Measurements from ENCODE around the gene RNU6-9. TPM values are rescaled to one million over a fixed set of nuclear protein-coding genes. Genes with fewer than 3 reads are reported as not detected.
A peak's percentile ranks its signal among the peaks of the same experiment; 100 is the strongest.

The RNU6-9 gene
- total RNA-seq, 2 donors from 2014 or later = not detected

DNA sequence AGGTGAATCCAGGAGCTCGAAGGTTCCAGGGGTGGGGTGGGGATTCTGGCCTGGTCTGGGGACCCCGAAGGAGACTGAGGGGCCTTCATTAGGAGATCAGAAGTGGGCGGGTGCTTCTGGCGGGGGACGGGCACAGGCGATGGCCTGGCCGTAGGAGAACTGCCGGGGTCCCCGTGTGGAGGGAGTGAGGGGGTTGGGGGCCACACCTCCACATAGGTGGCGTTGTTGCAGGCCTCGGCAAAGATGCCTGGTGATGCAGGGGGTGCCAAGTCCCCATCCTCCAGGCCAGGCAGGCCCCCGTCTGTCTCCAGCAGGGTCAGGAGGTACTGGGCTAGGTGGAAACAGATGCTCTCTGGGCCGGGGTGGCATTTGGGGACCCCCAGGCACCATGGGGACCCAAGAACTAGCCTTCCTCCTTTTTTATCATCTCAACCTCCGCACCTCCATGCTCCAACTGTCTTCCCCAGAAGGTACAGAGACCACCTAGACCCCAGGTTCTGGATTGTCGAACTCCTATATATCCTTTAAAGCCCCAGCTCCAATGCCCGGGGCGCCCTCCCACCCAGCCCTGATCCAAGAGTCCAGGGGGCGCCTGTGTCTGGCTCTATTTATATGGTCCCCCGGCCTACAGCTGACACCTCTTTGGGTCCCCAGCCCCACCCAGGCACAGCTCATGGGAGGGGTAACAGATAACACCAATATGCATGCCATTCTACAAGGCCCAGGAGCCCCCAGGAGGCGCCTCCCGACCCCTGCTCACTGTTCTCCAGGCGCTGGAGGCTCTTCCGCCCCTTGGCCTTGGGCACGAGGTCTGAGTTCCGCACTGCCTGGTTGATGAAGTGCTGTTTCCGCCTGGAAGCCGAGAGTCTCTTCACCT is 8.2 kb downstream of the RNU6-9 start:
- Mint-ChIP-seq H3K4me3 (no peak overlapping the region), H3K27me3 (no peaks in the 10 kb centered on the region), H3K36me3 (ENCODE audit: low read depth) (no peaks in the 10 kb centered on the region), H3K27ac (no peak overlapping the region), H3K4me1 (peaks cover 11% of the 10 kb centered on the region)
- no peaks in the 10 kb centered on the region for H3K9me3 ChIP-seq (ENCODE audit: control insufficient read depth, low read length, poor library complexity, severe bottlenecking)
- DNase-seq (no peak), ATAC-seq (no peak)

DNA sequence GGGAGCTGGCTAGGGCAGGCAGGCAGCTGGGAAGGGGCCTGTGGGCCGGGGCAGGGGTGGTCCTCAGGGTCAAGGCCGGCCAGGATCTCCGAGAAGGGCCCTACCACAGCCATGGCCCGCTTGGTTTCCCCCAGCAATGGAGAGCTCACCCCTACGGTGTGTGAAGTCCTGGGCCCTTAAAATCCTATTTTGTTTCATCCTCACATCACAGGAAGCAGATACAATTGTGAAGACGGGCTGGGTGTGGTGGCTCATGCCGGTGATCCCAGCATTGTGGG is 8.7 kb downstream of the RNU6-9 start:
- peaks cover 16% of the 10 kb centered on the region for H3K4me1 Mint-ChIP-seq
- H3K36me3 Mint-ChIP-seq (ENCODE audit: low read depth) = no peaks in the 10 kb centered on the region
- no peak overlapping the region for H3K4me3 Mint-ChIP-seq

DNA sequence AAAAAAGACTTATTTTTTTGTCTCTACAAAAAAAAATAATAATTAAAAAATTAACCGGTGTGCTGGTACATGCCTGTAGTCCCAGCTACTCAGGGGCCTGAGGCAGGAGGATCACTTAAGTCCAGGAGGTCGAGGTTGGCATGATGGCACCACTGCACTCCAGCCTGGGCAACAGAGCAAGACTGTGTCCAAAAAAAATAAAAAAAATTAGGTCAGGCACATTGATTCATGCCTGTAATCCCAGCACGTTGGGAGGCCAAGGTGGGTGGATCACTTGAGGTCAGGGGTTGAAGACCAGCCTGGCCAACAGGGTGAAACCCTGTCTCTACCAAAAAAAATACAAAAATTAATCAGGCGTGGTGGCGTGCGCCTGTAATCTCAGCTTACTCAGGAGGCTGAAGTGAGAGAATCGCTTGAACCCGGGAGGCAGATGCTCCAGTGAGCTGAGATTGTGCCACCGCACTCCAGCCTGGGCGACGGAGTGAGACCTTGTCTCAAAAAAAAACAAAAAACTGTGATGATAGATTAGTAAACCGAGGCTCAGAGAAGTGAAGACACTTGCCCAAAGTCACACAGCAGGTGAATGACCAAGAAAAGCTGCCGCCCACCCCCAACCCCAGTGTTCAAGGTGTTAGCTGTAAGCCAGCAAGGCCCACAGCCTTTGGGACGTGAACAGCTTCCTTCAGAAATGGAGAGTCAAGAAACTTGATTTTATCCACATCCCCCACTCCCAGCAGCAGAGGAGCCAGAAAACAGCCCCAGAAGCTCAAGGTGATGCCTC is 9.4 kb downstream of the RNU6-9 start:
- no peak overlapping the region for H3K27ac Mint-ChIP-seq
- peaks cover 19% of the 10 kb centered on the region for H3K4me1 Mint-ChIP-seq
- H3K36me3 Mint-ChIP-seq (ENCODE audit: low read depth) = no peaks in the 10 kb centered on the region
- H3K9me3 ChIP-seq (ENCODE audit: control insufficient read depth, low read length, poor library complexity, severe bottlenecking) = no peaks in the 10 kb centered on the region
- H3K27me3 Mint-ChIP-seq = no peaks in the 10 kb centered on the region
- H3K4me3 Mint-ChIP-seq = no peak overlapping the region
- ATAC-seq = no peak
- DNase-seq = no peak

More for the DNA sequence above, 8.7 kb downstream of the RNU6-9 start:
- DNase-seq (no peak), ATAC-seq (no peak)
- no peaks in the 10 kb centered on the region for H3K27me3 Mint-ChIP-seq
- H3K9me3 ChIP-seq (ENCODE audit: control insufficient read depth, low read length, poor library complexity, severe bottlenecking) = no peaks in the 10 kb centered on the region
- H3K27ac Mint-ChIP-seq = no peak overlapping the region

DNA sequence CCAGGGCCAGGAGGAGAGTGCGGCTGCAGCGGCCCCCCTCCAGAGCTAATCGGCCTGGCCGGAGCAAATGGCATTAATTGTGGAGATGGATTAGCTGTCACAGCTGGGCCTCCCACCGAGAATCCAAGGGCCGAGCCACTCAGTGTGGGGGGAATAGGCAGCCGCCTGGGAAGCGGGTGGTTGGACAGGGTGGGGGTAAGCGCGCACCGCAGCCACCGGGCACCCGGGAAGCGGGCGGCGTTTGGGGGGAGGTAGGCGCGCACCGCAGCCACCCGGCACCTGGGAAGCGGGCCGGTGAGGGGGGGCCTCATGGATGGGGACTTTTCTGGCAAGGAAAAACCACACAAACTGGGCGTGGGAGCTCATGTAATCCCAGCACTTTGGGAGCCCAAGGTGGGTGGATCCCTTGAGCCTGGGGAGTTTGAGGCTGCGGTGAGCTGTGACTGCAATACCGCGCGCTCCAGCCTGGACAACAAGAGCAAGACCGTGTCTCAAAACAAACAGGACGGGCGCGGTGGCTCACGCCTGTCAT is 10.0 kb downstream of the RNU6-9 start:
- H3K4me1 Mint-ChIP-seq = peaks cover 23% of the 10 kb centered on the region
- H3K9me3 ChIP-seq (ENCODE audit: control insufficient read depth, low read length, poor library complexity, severe bottlenecking) = no peaks in the 10 kb centered on the region
- ATAC-seq (no peak), DNase-seq (no peak)
- H3K27ac Mint-ChIP-seq = no peak overlapping the region
- no peak overlapping the region for H3K4me3 Mint-ChIP-seq
- no peaks in the 10 kb centered on the region for H3K36me3 Mint-ChIP-seq (ENCODE audit: low read depth)
- no peaks in the 10 kb centered on the region for H3K27me3 Mint-ChIP-seq

DNA sequence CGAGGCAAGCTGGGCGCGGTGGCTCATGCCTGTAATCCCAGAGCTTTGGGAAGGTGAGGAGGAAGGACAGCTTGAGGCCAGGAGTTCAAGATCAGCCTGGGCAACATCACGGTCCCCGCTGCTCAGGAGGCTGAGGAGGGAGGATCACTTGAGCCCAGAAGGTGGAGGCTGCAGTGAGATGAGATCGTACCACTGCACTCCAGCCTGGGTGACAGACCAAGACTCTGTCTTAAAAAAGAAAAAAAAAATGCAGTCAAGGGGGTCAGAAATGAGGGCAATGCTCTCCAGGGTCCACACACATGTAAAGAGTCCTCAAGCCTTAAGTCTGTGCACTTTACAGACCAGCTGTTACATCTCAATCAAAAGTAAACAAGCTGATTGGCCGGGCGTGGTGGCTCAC is 11.3 kb downstream of the RNU6-9 start:
- ATAC-seq (no peak), DNase-seq (no peak)
- H3K27ac Mint-ChIP-seq = peak overlapping the region; percentile 79
- H3K27me3 Mint-ChIP-seq = no peaks in the 10 kb centered on the region
- H3K9me3 ChIP-seq (ENCODE audit: control insufficient read depth, low read length, poor library complexity, severe bottlenecking) = no peaks in the 10 kb centered on the region
- H3K4me3 Mint-ChIP-seq = no peak overlapping the region
- H3K36me3 Mint-ChIP-seq (ENCODE audit: low read depth) = peaks cover 2% of the 10 kb centered on the region
- H3K4me1 Mint-ChIP-seq = peaks cover 34% of the 10 kb centered on the region

DNA sequence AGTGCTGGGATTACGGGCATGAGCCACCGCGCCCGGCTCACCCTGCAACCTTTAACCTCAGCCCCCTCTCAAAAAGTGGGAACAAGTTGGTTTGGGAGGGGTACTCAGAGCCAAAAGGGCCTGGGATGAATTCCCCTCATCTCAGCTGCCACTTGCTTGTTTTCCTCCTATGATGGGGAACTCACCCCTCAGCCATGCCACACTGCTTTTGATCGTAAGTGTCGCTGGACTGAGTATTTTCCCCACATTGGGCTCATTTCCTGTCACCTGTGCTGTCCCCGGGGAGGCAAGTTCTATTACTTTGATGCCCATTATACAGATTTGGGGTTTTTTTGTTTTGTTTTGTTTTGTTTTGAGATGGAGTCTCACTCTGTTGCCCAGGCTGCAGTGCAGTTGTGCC is 13.2 kb downstream of the RNU6-9 start:
- peak overlapping the region; percentile 100 for H3K27ac Mint-ChIP-seq
- DNase-seq (no peak), ATAC-seq (peak; percentile 1)
- no peaks in the 10 kb centered on the region for H3K9me3 ChIP-seq (ENCODE audit: control insufficient read depth, low read length, poor library complexity, severe bottlenecking)
- H3K36me3 Mint-ChIP-seq (ENCODE audit: low read depth) = peaks cover 3% of the 10 kb centered on the region
- H3K27me3 Mint-ChIP-seq = no peaks in the 10 kb centered on the region
- peak overlapping the region; percentile 45 for H3K4me3 Mint-ChIP-seq
- H3K4me1 Mint-ChIP-seq = peaks cover 33% of the 10 kb centered on the region

DNA sequence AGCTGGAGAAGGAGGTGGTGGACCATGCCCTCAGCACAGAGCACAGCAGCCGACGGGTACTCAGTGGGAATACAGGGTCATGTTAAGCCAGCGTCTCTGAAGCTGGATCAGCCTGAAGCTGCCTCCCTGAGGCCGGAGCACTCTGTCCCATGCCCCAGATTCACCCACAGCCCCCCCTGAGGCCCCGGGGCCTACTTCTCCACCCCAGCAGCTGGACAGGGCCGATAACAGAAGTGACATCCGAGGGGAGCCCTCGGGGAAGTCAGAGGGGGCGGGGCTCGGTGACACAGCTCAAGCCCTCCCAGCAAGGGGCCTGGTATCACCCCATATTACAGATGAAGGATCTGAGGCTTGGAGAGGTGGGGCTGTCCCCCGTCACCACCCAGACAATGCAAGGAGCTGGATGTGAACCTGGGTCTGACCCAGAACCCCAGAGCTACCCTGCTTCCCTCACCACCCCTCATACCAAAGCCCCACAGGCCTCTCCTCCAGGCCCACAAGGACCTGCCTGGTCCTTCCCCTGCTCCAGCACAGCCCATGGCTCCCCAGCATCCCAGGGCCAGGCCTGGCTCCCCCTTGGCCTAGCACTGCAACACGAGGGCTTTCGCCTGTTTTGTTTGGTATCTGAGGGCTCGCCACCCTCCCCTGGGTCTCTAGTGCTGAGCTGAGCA is 14.0 kb downstream of the RNU6-9 start:
- H3K27ac Mint-ChIP-seq = peak overlapping the region; percentile 100
- peaks cover 33% of the 10 kb centered on the region for H3K4me1 Mint-ChIP-seq
- DNase-seq (no peak), ATAC-seq (no peak)
- H3K27me3 Mint-ChIP-seq = no peaks in the 10 kb centered on the region
- no peaks in the 10 kb centered on the region for H3K9me3 ChIP-seq (ENCODE audit: control insufficient read depth, low read length, poor library complexity, severe bottlenecking)
- H3K4me3 Mint-ChIP-seq = peak overlapping the region; percentile 90
- peaks cover 3% of the 10 kb centered on the region for H3K36me3 Mint-ChIP-seq (ENCODE audit: low read depth)

DNA sequence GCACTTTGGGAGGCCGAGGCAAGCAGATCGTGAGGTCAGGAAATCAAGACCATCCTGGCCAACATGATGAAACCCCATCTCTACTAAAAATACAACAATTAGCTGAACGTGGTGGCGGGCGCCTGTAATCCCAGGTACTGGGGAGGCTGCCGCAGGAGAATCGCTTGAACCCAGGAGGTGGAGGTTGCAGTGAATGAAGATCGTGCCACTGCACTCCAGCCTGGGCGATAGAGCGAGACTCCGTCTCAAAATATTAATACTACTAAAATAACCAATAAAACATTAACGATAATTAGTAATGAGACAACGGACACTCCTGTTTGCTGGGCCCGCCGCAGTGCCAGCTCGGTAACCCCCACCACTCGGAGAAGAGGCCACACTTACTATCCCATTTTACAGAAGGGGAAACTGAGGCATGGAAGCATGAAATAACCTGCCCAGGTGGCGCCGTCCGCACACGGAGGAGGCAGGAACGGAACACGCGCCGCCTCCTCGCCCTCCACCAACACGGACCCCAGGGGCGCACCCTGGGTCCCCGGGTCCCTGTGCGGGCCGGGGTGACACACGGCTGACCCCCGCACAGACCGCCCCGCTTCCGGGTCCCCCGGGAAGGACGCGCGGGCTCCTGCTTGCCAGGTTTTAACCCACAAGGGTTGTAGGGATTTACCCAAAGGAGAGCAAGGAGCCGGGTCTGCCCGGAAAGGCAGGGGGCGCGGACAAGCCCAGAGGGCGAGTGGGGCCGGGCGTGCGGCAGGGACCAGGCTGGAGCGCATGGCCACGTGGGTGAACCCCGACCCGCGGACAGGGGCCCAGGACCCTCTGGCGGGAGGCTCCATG is 18.1 kb downstream of the RNU6-9 start:
- Mint-ChIP-seq H3K27ac (peak overlapping the region; percentile 100), H3K36me3 (ENCODE audit: low read depth) (peaks cover 6% of the 10 kb centered on the region), H3K4me3 (peak overlapping the region; percentile 90), H3K4me1 (peaks cover 33% of the 10 kb centered on the region), H3K27me3 (no peaks in the 10 kb centered on the region)
- DNase-seq (no peak), ATAC-seq (no peak)
- H3K9me3 ChIP-seq (ENCODE audit: control insufficient read depth, low read length, poor library complexity, severe bottlenecking) = no peaks in the 10 kb centered on the region

DNA sequence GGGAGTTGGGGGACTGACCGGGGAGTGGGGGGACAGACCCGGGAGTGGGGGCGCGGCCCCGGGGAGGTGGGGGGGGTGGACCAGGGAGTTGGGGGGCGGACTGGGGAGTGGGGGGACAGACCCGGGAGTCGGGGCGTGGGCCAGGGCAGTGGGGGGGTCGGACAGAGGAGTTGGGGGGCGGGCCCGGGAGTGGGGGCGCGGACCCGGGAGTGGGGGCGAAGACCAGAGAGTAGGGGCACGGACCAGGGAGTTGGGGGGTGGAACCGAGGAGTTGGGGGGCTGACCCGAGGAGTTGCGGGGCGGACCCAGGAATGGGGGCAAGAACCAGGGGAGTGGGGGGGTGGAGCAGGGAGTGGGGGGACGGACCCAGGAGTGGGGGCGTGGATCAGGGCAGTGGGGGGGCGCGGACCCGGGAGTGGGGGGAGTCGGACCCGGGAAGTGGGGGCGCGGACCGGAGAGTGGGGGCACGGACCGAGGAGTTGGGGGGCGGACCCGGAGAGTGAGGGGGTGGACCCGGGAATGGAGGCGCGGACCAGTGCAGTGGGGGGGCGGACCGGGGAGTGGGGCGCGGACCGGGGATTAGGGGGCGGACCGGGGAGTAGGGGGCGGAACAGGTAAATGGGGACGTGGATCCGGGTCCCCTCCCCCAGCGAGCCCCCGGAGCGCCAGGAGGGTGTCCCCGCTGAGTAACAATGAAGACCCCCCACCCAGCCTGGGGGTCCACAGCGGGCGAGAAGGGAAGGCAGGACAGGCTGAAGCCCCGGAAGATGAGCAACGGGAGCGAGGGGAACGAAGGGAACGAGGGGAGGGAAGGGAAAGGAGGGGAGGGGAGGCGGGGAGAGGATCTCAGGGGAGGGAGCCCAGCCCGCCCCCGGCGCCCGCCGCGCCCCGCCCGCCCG is 19.1 kb downstream of the RNU6-9 start:
- Mint-ChIP-seq H3K4me3 (peak overlapping the region; percentile 92), H3K27me3 (no peaks in the 10 kb centered on the region), H3K36me3 (ENCODE audit: low read depth) (peaks cover 6% of the 10 kb centered on the region), H3K27ac (peak overlapping the region; percentile 89), H3K4me1 (peaks cover 27% of the 10 kb centered on the region)
- DNase-seq = peak in 1 of 3 donors; percentile 39
- no peaks in the 10 kb centered on the region for H3K9me3 ChIP-seq (ENCODE audit: control insufficient read depth, low read length, poor library complexity, severe bottlenecking)
- no peak for ATAC-seq

DNA sequence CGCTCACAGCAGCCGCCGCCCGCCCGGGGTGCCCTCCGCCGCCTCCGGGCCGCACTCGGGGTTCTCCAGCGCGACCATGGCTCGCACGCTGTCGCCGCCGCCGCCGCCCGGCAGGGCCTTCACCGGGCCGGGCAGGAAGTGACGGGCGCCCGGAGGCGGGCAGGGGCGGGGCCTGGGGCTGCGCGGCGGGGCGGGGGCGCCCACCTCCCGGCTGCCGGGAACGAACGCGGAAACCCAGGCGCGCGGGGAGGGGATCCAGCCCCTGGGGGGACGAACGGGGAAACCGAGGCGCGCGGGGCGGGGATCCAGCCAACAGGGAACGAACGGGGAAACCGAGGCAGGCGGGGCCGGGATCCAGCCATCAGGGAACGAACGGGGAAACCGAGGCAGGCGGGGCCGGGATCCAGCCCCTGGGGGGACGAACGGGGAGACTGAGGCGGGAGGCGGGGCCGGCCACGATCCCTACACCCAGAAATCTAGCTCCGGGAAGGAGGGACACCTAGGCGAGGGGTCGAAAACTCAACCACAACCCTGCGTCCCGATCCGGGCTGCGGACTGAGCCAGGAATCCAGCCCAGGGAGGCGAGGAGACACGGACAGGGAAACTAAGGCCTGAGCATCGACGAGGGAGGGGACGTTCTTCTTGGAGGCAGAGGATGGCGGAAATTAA is 19.9 kb downstream of the RNU6-9 start, which contains the start of gene R3HDM4:
Gene R3HDM4 (minus strand): TSS at position 140 of the 669 bp plus-strand sequence. CDS start 62 bp downstream, at position 78.
- H3K27ac Mint-ChIP-seq = peak within 1 kb of the TSS; percentile 89
- H3K9me3 ChIP-seq (ENCODE audit: control insufficient read depth, low read length, poor library complexity, severe bottlenecking) = no peaks in the 10 kb centered on the region
- H3K27me3 Mint-ChIP-seq = no peaks in the 10 kb centered on the region
- peaks cover 6% of the 10 kb centered on the region for H3K36me3 Mint-ChIP-seq (ENCODE audit: low read depth)
- DNase-seq (peak; percentile 80 to 88 (median 85)), ATAC-seq (peak; percentile 62)
- peak within 1 kb of the TSS; percentile 92 for H3K4me3 Mint-ChIP-seq
- peaks cover 25% of the 10 kb centered on the region for H3K4me1 Mint-ChIP-seq

DNA sequence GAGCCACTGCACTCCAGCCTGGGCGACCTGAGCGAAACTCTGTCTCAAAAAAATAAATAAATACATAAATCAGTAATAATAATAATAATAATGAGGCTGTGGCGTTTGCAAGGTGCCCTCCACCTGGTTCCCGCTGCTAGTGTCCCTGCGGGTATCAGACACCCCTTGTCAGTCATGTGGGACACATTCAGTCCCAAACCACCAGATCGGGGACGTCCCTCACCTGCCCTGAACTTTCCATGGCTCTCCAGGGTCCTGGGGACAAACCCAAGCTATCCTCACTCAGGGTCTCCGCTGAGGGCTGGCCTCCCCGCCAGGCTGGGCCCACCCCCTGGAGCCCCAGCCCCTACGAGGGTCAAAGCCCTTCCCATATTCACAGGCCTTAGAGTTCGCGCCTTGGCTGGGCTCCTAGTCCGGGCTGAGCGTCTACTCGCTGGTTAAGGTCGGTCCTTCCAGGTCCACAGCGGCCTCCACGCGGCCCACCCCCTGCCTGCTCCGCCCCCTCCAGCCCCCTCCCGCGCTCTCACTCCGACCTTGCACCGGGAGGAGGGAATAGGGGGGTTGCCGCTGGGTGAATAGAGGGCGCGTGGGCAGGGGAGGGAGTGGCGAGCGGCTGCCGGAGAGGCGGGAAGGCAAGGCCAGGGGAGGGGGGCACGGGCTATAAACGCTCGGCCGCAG is 23.5 kb downstream of the RNU6-9 start:
- peak overlapping the region; percentile 67 for H3K4me3 Mint-ChIP-seq
- no peak for ATAC-seq
- no peaks in the 10 kb centered on the region for H3K27me3 Mint-ChIP-seq
- H3K4me1 Mint-ChIP-seq = peaks cover 12% of the 10 kb centered on the region
- peaks cover 2% of the 10 kb centered on the region for H3K36me3 Mint-ChIP-seq (ENCODE audit: low read depth)
- H3K9me3 ChIP-seq (ENCODE audit: control insufficient read depth, low read length, poor library complexity, severe bottlenecking) = no peaks in the 10 kb centered on the region
- DNase-seq = no peak
- no peak overlapping the region for H3K27ac Mint-ChIP-seq
